Measurements from ENCODE around the gene PRDM12.

Gene PRDM12

DNA sequence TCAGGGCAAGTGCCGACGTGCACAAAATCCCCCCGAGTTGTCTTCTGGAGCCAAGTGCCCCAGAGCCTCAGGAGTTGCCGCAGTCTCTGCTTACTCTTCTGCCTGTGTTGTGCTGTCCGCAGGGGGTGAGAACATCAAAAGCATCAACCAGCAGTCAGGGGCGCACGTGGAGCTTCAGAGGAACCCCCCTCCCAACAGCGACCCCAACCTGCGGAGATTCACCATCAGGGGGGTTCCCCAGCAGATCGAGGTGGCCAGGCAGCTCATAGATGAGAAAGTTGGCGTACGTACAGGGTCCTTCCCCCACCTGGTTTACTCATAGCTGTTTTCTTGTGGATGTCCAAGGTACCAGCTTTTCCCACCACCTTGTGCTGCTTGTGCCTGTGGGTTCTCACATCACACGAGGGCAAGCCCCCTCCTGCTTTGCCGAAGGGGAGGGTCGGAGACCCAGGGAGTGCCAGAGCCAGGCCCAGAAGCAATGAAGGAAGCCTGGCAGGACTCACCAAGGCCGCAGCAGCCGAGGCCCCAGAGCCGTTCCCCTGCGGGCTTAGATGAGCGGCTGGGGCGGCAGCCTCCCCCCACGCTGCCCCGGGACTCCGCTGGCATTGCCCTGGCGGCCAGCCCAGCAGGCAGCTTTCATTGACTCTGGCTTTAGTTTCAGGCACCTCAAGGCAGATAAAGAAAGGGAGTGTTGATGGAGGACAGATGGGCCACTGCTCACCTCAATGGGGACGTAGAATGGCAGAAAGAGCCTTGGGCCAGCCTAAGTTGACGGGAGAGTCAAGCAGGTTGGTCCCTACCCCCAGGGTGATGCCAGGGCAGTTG is 33.7 kb upstream of the PRDM12 start:
- Histone ChIP-seq H3K9ac (ENCODE audit: low read depth in 1 of 2, low read length in 2 of 2) (no peak overlapping the region), H3K9me3 (ENCODE audit: control insufficient read depth in 1 of 2, low read length in 2 of 2) (no peaks in the 10 kb centered on the region), H3K4me1 (ENCODE audit: control insufficient read depth in 1 of 2, insufficient read depth in 2 of 2, low read length in 2 of 2) (no peaks in the 10 kb centered on the region), H3K27ac (ENCODE audit: low read depth, low read length) (no peak overlapping the region), H3K27me3 (ENCODE audit: control insufficient read depth in 1 of 2, insufficient read depth in 2 of 2, low read length in 2 of 2) (no peaks in the 10 kb centered on the region), H3K36me3 (ENCODE audit: control insufficient read depth in 1 of 2, insufficient read depth in 2 of 2, low read length in 2 of 2) (peaks cover 54 to 91% of the 10 kb centered on the region in 2 donors), H3K4me3 (ENCODE audit: low read depth in 1 of 2, low read length in 2 of 2) (no peak overlapping the region)

- Histone ChIP-seq H3K27ac (ENCODE audit: low read depth, low read length) (no peak overlapping the region), H3K4me3 (ENCODE audit: low read depth in 1 of 2, low read length in 2 of 2) (no peak overlapping the region)
Observed at GRCh38 chr9:130631331-130632080, 32.9 kb upstream of the PRDM12 start.

GRCh38 chr9:130632081-130632710 is 32.2 kb upstream of the PRDM12 start:
- H3K27ac ChIP-seq (ENCODE audit: low read depth, low read length) = no peak overlapping the region
- no peaks in the 10 kb centered on the region for H3K9me3 ChIP-seq (ENCODE audit: control insufficient read depth in 1 of 2, low read length in 2 of 2)

More at GRCh38 chr9:130631331-130632080, 32.9 kb upstream of the PRDM12 start:
- Histone ChIP-seq H3K9me3 (ENCODE audit: control insufficient read depth in 1 of 2, low read length in 2 of 2) (no peaks in the 10 kb centered on the region), H3K27me3 (ENCODE audit: control insufficient read depth in 1 of 2, insufficient read depth in 2 of 2, low read length in 2 of 2) (no peaks in the 10 kb centered on the region), H3K4me1 (ENCODE audit: control insufficient read depth in 1 of 2, insufficient read depth in 2 of 2, low read length in 2 of 2) (no peaks in the 10 kb centered on the region), H3K36me3 (ENCODE audit: control insufficient read depth in 1 of 2, insufficient read depth in 2 of 2, low read length in 2 of 2) (peaks cover 53 to 91% of the 10 kb centered on the region in 2 donors), H3K9ac (ENCODE audit: low read depth in 1 of 2, low read length in 2 of 2) (no peak overlapping the region)

GRCh38 chr9:130632841-130633240 is 31.6 kb upstream of the PRDM12 start:
- Histone ChIP-seq H3K4me3 (ENCODE audit: low read depth in 1 of 2, low read length in 2 of 2) (no peak overlapping the region), H3K27ac (ENCODE audit: low read depth, low read length) (no peak overlapping the region), H3K27me3 (ENCODE audit: control insufficient read depth in 1 of 2, insufficient read depth in 2 of 2, low read length in 2 of 2) (no peaks in the 10 kb centered on the region), H3K9me3 (ENCODE audit: control insufficient read depth in 1 of 2, low read length in 2 of 2) (no peaks in the 10 kb centered on the region), H3K4me1 (ENCODE audit: control insufficient read depth in 1 of 2, insufficient read depth in 2 of 2, low read length in 2 of 2) (no peaks in the 10 kb centered on the region), H3K9ac (ENCODE audit: low read depth in 1 of 2, low read length in 2 of 2) (no peak overlapping the region), H3K36me3 (ENCODE audit: control insufficient read depth in 1 of 2, insufficient read depth in 2 of 2, low read length in 2 of 2) (peaks cover 39 to 80% of the 10 kb centered on the region in 2 donors)

More at GRCh38 chr9:130632081-130632710, 32.2 kb upstream of the PRDM12 start:
- no peak overlapping the region for H3K9ac ChIP-seq (ENCODE audit: low read depth in 1 of 2, low read length in 2 of 2)
- H3K4me1 ChIP-seq (ENCODE audit: control insufficient read depth in 1 of 2, insufficient read depth in 2 of 2, low read length in 2 of 2) = no peaks in the 10 kb centered on the region
- no peaks in the 10 kb centered on the region for H3K27me3 ChIP-seq (ENCODE audit: control insufficient read depth in 1 of 2, insufficient read depth in 2 of 2, low read length in 2 of 2)
- no peak overlapping the region for H3K4me3 ChIP-seq (ENCODE audit: low read depth in 1 of 2, low read length in 2 of 2)
- peaks cover 46 to 87% of the 10 kb centered on the region in 2 donors for H3K36me3 ChIP-seq (ENCODE audit: control insufficient read depth in 1 of 2, insufficient read depth in 2 of 2, low read length in 2 of 2)

GRCh38 chr9:130633336-130634190 is 30.8 kb upstream of the PRDM12 start:
- no peaks in the 10 kb centered on the region for H3K9me3 ChIP-seq (ENCODE audit: control insufficient read depth in 1 of 2, low read length in 2 of 2)
- no peak overlapping the region for H3K9ac ChIP-seq (ENCODE audit: low read depth in 1 of 2, low read length in 2 of 2)
- peaks cover 34 to 78% of the 10 kb centered on the region in 2 donors for H3K36me3 ChIP-seq (ENCODE audit: control insufficient read depth in 1 of 2, insufficient read depth in 2 of 2, low read length in 2 of 2)
- H3K4me3 ChIP-seq (ENCODE audit: low read depth in 1 of 2, low read length in 2 of 2) = no peak overlapping the region
- H3K4me1 ChIP-seq (ENCODE audit: control insufficient read depth in 1 of 2, insufficient read depth in 2 of 2, low read length in 2 of 2) = no peaks in the 10 kb centered on the region
- H3K27ac ChIP-seq (ENCODE audit: low read depth, low read length) = no peak overlapping the region
- no peaks in the 10 kb centered on the region for H3K27me3 ChIP-seq (ENCODE audit: control insufficient read depth in 1 of 2, insufficient read depth in 2 of 2, low read length in 2 of 2)

DNA sequence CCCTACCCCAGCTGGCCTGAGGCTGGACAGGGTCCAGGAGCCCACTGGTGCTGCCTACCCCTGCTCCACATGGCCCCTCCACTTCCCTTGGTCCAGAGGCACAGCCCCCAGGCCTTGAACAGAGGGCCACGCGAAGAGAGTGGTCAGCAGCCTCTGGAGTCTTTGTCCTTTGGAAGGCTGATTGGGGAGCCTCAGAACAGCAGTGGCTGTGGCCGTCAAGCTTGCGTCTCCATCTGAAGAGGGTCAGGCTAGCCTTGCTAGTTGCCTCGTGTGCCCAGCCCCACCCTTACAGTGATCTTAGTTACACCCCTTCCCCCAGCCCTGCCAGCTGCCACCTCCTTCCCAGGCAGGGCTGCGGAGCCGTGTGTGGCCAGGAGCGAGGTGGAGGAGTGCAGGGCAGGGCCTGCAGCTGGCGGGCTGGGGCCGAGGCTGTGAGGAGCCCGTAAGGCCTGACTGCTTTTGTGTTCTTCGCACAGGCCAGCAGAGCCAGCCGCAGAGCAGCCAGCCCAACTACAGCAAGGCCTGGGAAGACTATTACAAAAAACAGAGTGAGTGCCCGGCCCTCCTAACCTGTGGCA is 30.1 kb upstream of the PRDM12 start:
- Histone ChIP-seq H3K4me1 (ENCODE audit: control insufficient read depth in 1 of 2, insufficient read depth in 2 of 2, low read length in 2 of 2) (no peaks in the 10 kb centered on the region), H3K36me3 (ENCODE audit: control insufficient read depth in 1 of 2, insufficient read depth in 2 of 2, low read length in 2 of 2) (peaks cover 34 to 79% of the 10 kb centered on the region in 2 donors), H3K9me3 (ENCODE audit: control insufficient read depth in 1 of 2, low read length in 2 of 2) (no peaks in the 10 kb centered on the region), H3K4me3 (ENCODE audit: low read depth in 1 of 2, low read length in 2 of 2) (no peak overlapping the region), H3K27me3 (ENCODE audit: control insufficient read depth in 1 of 2, insufficient read depth in 2 of 2, low read length in 2 of 2) (no peaks in the 10 kb centered on the region), H3K9ac (ENCODE audit: low read depth in 1 of 2, low read length in 2 of 2) (no peak overlapping the region), H3K27ac (ENCODE audit: low read depth, low read length) (no peak overlapping the region)

GRCh38 chr9:130634801-130635200 is 29.6 kb upstream of the PRDM12 start:
- Histone ChIP-seq H3K36me3 (ENCODE audit: control insufficient read depth in 1 of 2, insufficient read depth in 2 of 2, low read length in 2 of 2) (peaks cover 34 to 74% of the 10 kb centered on the region in 2 donors), H3K9me3 (ENCODE audit: control insufficient read depth in 1 of 2, low read length in 2 of 2) (no peaks in the 10 kb centered on the region), H3K27me3 (ENCODE audit: control insufficient read depth in 1 of 2, insufficient read depth in 2 of 2, low read length in 2 of 2) (no peaks in the 10 kb centered on the region), H3K27ac (ENCODE audit: low read depth, low read length) (no peak overlapping the region), H3K9ac (ENCODE audit: low read depth in 1 of 2, low read length in 2 of 2) (no peak overlapping the region), H3K4me3 (ENCODE audit: low read depth in 1 of 2, low read length in 2 of 2) (no peak overlapping the region), H3K4me1 (ENCODE audit: control insufficient read depth in 1 of 2, insufficient read depth in 2 of 2, low read length in 2 of 2) (no peaks in the 10 kb centered on the region)

GRCh38 chr9:130635306-130635705 is 29.1 kb upstream of the PRDM12 start:
- Histone ChIP-seq H3K9ac (ENCODE audit: low read depth in 1 of 2, low read length in 2 of 2) (no peak overlapping the region), H3K36me3 (ENCODE audit: control insufficient read depth in 1 of 2, insufficient read depth in 2 of 2, low read length in 2 of 2) (peaks cover 34 to 69% of the 10 kb centered on the region in 2 donors), H3K9me3 (ENCODE audit: control insufficient read depth in 1 of 2, low read length in 2 of 2) (no peaks in the 10 kb centered on the region), H3K4me1 (ENCODE audit: control insufficient read depth in 1 of 2, insufficient read depth in 2 of 2, low read length in 2 of 2) (no peaks in the 10 kb centered on the region), H3K27me3 (ENCODE audit: control insufficient read depth in 1 of 2, insufficient read depth in 2 of 2, low read length in 2 of 2) (no peaks in the 10 kb centered on the region), H3K27ac (ENCODE audit: low read depth, low read length) (no peak overlapping the region), H3K4me3 (ENCODE audit: low read depth in 1 of 2, low read length in 2 of 2) (no peak overlapping the region)
